Right cardiac atrium (tissue), 5 donors: ENCODE measurements around the gene SPRY1. TPM values are rescaled to one million over a fixed set of nuclear protein-coding genes. Genes with fewer than 3 reads are reported as not detected.

Experiments used
- ATAC-seq, 2 donors: fragments of 200-7000 bp; cut with Tn5 transposase; one replicate each; pipeline versions ENCODE4 v1.8.0 to v1.9.1; 2020; ENCODE audit warnings: moderate library complexity in 2 of 2, mild to moderate bottlenecking in 1 of 2
- DNase-seq, 3 donors: peaks; one replicate each; pipeline ENCODE4 v3.0.0-alpha.2; 2020
- H3K27ac ChIP-seq: one replicate; pipeline ENCODE4 v1.5.1; 2013; ENCODE audit warnings: mild to moderate bottlenecking, low read length, control low read depth, moderate library complexity
- H3K27me3 ChIP-seq: one replicate; pipeline ENCODE4 v1.6.1; 2013; ENCODE audit not compliant: control insufficient read depth, insufficient read depth
- H3K4me1 ChIP-seq: one replicate; pipeline ENCODE4 v1.6.1; 2013; ENCODE audit warnings: low read length; ENCODE audit not compliant: control insufficient read depth, insufficient read depth
- H3K4me3 ChIP-seq: one replicate; pipeline ENCODE4 v1.5.1; 2013; ENCODE audit warnings: low read length, control low read depth
- H3K9me3 ChIP-seq: one replicate; pipeline ENCODE4 v1.6.1; 2013; ENCODE audit warnings: low read length; ENCODE audit not compliant: control insufficient read depth
- WGBS: extraction: QIAGEN DNeasy Blood & Tissue Kit; methylation state at CpG from one replicate; pipeline ENCODE4 v1.1.7; 2013; 5-methylcytosine and 5-hydroxymethylcytosine counted together
- intact Hi-C, 4 donors: fragments of 100-400 bp; cut with DNase I; formaldehyde crosslinking; loops; one replicate each; pipeline versions ENCODE4 v1.11.0 to v1.14.0; 2022 to 2023
- polyA plus RNA-seq: library from polyadenylated mRNA; stranded (reverse); fragments of 200-250 nt; gene quantifications from one replicate; pipeline ENCODE4 v1.2.3, GENCODE V29; 2013
- total RNA-seq, 4 donors: library from RNA; stranded (reverse); fragmentation: NEBNext Ultra II Directional; extraction: Animal tissue kit (Norgen Biotek cat#: 25700); gene quantifications; one replicate each; pipeline ENCODE4 v1.2.1, GENCODE V29; 2021
- donor health status: healthy with polysubstance abuse.
- donor health status: DM: no; HTN: yes; CAD: no.
- donor health status: DM: no; HTN: no; CAD: no.
- donor health status: DM: no; HTN: yes; CAD: no; lungs with severe emphysema.
- donor health status: DM: yes; HTN: yes; CAD: no.

The SPRY1 gene
- total and polyA plus RNA-seq, 5 donors: 21.3 to 60.4 (median 42.0) TPM

DNA sequence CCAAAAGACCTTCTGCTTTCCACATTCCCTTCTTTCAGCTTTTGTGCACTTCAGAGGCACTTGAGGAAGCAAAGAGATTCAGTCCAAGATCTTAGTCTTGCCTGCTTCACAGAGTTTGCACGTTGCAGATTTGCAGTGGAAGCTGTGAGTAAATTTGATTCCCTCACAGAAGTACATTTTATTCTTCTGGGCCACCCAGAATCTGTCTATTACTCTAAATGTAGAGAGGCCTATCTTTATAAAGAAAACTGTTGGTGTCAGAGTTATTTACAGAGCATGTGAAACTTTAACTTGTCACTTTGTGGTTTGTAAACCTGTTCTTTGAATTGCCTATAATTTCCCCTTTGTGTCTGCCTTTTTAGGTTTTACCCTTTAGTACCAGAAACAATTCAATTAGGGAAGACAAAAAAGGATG, 15.5 kb downstream of the SPRY1 start:
- no peak overlapping the region for H3K4me3 ChIP-seq
- DNase-seq (no peak), ATAC-seq (no peak)
- H3K27me3 ChIP-seq: no peaks in the 10 kb centered on the region
- intact Hi-C loops: loop anchor here in 1 of 4 donors (10.0 kb wide), 1 partner anchor 153 kb away; no protein-coding TSS in a partner anchor
- no peaks in the 10 kb centered on the region for H3K9me3 ChIP-seq
- peaks cover 3% of the 10 kb centered on the region for H3K4me1 ChIP-seq
- 10% methylated on average over 1 of the region's 1 CpG for WGBS
- no peak overlapping the region for H3K27ac ChIP-seq

- ATAC-seq: peak in 1 of 2 donors; percentile 45
- WGBS: 77% methylated on average over 4 of the region's 4 CpGs
- no peaks in the 10 kb centered on the region for H3K27me3 ChIP-seq
Observed at GRCh38 chr4:123412700-123413512, 16.3 kb downstream of the SPRY1 start.

GRCh38 chr4:123415576-123415975, 19.0 kb downstream of the SPRY1 start:
- no peaks in the 10 kb centered on the region for H3K9me3 ChIP-seq
- no peaks in the 10 kb centered on the region for H3K4me1 ChIP-seq
- H3K27me3 ChIP-seq: no peaks in the 10 kb centered on the region
- WGBS: 86% methylated on average over 1 of the region's 1 CpG
- H3K4me3 ChIP-seq: no peak overlapping the region
- no peak overlapping the region for H3K27ac ChIP-seq
- intact Hi-C loops: loop anchor here in 1 of 4 donors (10.0 kb wide), 1 partner anchor 149 kb away; no protein-coding TSS in a partner anchor
- ATAC-seq (no peak), DNase-seq (no peak)

More at GRCh38 chr4:123412700-123413512, 16.3 kb downstream of the SPRY1 start:
- no peak for DNase-seq
- no peak overlapping the region for H3K4me3 ChIP-seq
- H3K4me1 ChIP-seq: peaks cover 2% of the 10 kb centered on the region
- intact Hi-C loops: loop anchor here in 1 of 4 donors (10.0 kb wide), 1 partner anchor 152 kb away; no protein-coding TSS in a partner anchor
- H3K27ac ChIP-seq: no peak overlapping the region
- no peaks in the 10 kb centered on the region for H3K9me3 ChIP-seq

GRCh38 chr4:123415977-123416376, 19.4 kb downstream of the SPRY1 start:
- Histone ChIP-seq H3K4me1 (no peaks in the 10 kb centered on the region), H3K4me3 (no peak overlapping the region), H3K9me3 (no peaks in the 10 kb centered on the region), H3K27me3 (no peaks in the 10 kb centered on the region), H3K27ac (no peak overlapping the region)
- WGBS: 82% methylated on average over 6 of the region's 6 CpGs
- ATAC-seq (no peak), DNase-seq (no peak)
- intact Hi-C loops: loop anchor here in 1 of 4 donors (10.0 kb wide), 1 partner anchor 149 kb away; no protein-coding TSS in a partner anchor

DNA sequence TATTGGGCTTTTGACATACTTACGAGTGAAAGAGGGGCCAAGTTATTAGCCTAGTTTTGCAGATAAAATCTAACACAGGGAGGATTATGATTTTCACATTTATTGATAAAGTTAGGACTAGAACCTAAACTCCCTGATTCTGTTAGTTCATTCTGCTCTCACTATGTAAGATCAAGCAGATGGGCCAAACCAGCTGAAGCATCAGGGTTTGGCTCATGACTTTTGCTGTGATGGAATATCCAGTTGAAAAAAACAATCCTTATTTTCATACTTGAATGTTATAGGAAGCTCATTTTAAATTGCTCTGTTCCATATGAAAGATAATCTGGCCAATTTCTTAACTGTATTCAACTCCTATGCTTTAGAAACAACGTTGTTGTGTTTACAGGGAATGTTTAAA, 21.2 kb downstream of the SPRY1 start:
- WGBS: 53% methylated on average over 2 of the region's 2 CpGs
- DNase-seq: no peak
- Histone ChIP-seq H3K4me1 (no peaks in the 10 kb centered on the region), H3K4me3 (no peak overlapping the region), H3K27me3 (no peaks in the 10 kb centered on the region), H3K27ac (no peak overlapping the region), H3K9me3 (no peaks in the 10 kb centered on the region)
- intact Hi-C loops: loop anchor here in 1 of 4 donors (10.0 kb wide), 1 partner anchor 147 kb away; no protein-coding TSS in a partner anchor
- ATAC-seq: no peak

DNA sequence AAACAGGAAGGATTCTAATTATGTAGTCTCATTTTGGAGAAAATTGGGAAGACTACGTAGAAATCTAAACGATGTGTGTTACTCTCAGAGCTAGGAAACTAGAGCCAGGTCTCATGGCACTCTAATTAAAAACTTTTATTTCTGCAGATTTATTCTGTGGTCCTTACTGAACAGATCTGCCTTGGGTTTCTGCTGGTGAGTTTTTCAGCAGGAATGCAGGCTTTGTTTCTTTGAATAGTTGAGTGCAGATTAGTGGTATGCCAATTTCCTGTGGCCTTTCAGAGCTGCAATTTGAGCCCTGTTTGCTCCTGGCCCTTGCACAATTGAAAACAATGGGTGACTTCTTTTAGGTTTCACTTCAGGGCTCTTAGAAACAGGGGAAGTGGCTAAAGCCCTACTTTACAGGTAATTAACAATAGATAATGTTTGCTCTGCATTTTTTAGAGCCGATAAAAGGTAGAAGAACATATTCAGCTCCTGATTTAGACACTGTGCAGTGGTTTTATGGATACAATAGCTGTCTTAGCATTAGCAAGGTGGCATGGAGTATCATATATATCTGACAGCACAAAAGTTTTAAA, 21.8 kb downstream of the SPRY1 start:
- 25% methylated on average over 3 of the region's 3 CpGs for WGBS
- Histone ChIP-seq H3K27ac (no peak overlapping the region), H3K4me1 (no peaks in the 10 kb centered on the region), H3K4me3 (no peak overlapping the region), H3K27me3 (no peaks in the 10 kb centered on the region), H3K9me3 (no peaks in the 10 kb centered on the region)
- DNase-seq: no peak
- intact Hi-C loops: loop anchor here in 1 of 4 donors (10.0 kb wide), 1 partner anchor 146 kb away; no protein-coding TSS in a partner anchor
- ATAC-seq: peak; percentile 79

DNA sequence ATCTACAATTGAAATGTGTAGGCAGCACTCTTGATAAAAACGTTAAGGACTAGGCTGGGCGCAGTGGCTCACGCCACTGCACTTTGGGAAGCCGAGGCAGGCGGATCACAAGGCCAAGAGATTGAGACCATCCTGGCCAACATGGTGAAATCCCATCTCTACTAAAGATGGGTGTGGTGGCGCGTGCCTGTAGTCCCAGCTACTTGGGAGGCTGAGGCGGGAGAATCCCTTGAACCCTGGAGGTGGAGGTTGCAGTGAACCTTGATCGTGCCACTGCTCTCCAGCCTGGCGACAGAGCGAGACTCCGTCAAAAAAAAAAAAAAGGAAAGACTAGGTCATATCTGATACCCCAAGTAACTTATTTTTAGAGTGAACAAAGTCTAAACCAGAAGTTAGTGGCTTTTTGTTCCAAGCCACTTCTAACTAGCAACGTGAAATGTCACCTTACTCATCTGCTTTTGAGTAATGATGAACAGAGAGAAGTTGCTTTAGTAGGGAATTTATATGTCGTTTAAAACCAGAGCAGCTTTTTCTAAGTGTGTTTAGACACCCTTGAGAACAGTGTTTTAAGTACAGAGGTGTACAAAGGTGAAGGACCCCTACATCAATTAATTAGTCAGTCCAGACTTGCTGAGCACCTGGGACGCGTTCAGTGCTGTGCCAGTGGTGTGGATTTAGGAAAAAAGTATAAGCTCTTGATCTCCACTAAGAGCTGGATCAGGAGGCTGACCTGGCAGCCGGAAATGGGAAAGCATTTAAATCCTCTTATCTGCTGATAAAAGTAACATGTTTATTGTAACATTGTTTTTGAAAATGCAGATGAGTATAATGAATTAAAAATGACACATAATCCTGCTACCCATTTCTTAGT, 23.5 kb downstream of the SPRY1 start:
- no peaks in the 10 kb centered on the region for H3K4me1 ChIP-seq
- H3K9me3 ChIP-seq: no peaks in the 10 kb centered on the region
- H3K27me3 ChIP-seq: no peaks in the 10 kb centered on the region
- 88% methylated on average over 17 of the region's 17 CpGs for WGBS
- intact Hi-C loops: loop anchor here in 1 of 4 donors (10.0 kb wide), 1 partner anchor 145 kb away; no protein-coding TSS in a partner anchor
- H3K4me3 ChIP-seq: no peak overlapping the region
- DNase-seq: no peak
- H3K27ac ChIP-seq: no peak overlapping the region
- ATAC-seq: no peak

GRCh38 chr4:123421227-123421936, 24.8 kb downstream of the SPRY1 start:
- 60% methylated on average over 6 of the region's 6 CpGs for WGBS
- ATAC-seq: no peak
- DNase-seq: no peak
- H3K27me3 ChIP-seq: no peaks in the 10 kb centered on the region
- intact Hi-C loops: no loop called here
- H3K4me1 ChIP-seq: no peaks in the 10 kb centered on the region
- H3K9me3 ChIP-seq: no peaks in the 10 kb centered on the region
- H3K27ac ChIP-seq: no peak overlapping the region
- H3K4me3 ChIP-seq: peak overlapping the region; percentile 68

DNA sequence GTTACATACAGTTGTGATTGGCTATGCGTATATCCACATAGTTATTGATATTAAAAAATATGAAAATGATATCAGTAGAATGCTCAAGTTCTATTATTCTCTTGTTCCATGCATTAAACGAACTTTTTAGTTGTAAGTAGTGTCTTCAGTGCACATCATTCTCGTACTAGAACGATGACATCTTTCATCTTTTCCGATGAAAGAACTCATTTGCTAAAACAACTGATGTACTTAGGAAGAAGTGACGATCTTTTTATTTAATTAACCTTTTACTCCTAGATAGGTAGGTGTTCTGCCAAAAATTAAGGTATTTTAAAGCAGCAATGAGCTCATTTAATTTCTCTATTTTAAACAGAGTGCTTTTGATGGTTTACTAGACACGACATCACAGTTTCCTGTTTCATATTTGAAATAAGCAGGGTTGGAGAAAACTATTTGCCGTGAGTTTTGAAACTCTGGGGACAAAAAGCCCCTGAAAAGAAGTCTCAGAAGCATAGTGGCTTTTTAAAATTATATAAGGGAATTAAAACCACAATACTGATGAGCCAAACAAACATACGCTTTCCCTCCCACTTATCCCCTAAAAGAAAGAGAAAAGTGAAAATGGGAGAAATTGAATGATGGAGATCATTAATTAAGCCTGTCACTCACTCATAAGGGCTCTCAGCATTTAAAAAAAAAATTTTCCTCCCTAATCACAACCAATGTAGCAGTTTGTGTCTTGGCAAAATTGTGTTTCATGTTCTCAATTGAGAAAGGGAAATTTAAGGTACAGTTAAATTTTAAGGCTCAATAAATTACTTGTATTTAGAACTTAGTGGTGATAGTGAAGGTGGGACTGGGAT, 25.6 kb downstream of the SPRY1 start:
- H3K9me3 ChIP-seq: no peaks in the 10 kb centered on the region
- H3K27me3 ChIP-seq: no peaks in the 10 kb centered on the region
- no peaks in the 10 kb centered on the region for H3K4me1 ChIP-seq
- 57% methylated on average over 9 of the region's 9 CpGs for WGBS
- DNase-seq (no peak), ATAC-seq (no peak)
- intact Hi-C loops: no loop called here
- H3K27ac ChIP-seq: no peak overlapping the region
- H3K4me3 ChIP-seq: peak overlapping the region; percentile 68
